Neural progenitor cell (in vitro differentiated cells): ENCODE results near the gene OR2T10. TPM values are rescaled to one million over a fixed set of nuclear protein-coding genes. Genes with fewer than 3 reads are reported as not detected.

Experiments used
- DNase-seq: peaks from one replicate; pipeline ENCODE4 v3.0.0-alpha.2; 2016; ENCODE audit warnings: low spot score
- H2AFZ ChIP-seq: fragments of 200-600 bp; sonication (generic); replicated peaks from 2 replicates; pipeline ENCODE4 v1.6.1; 2016; ENCODE audit warnings: antibody characterized with exemption
- H3F3A ChIP-seq: fragments of 200-600 bp; sonication (generic); 2 replicates; pipeline ENCODE4 v1.6.1; 2016; ENCODE audit warnings: antibody characterized with exemption, low read depth
- H3K27ac ChIP-seq: fragments of 200-600 bp; sonication (generic); 2 replicates; pipeline ENCODE4 v1.5.1; 2016; ENCODE audit warnings: mild to moderate bottlenecking
- H3K27me3 ChIP-seq: fragments of 200-600 bp; sonication (generic); 2 replicates; pipeline ENCODE4 v1.6.1; 2016; ENCODE audit warnings: mild to moderate bottlenecking, moderate library complexity
- H3K36me3 ChIP-seq: fragments of 200-600 bp; sonication (generic); 2 replicates; pipeline ENCODE4 v1.5.1; 2016
- H3K4me1 ChIP-seq: fragments of 200-600 bp; sonication (generic); 2 replicates; pipeline ENCODE4 v1.6.1; 2016; ENCODE audit warnings: mixed run types
- H3K4me2 ChIP-seq: fragments of 200-600 bp; sonication (generic); 2 replicates; pipeline ENCODE4 v1.6.1; 2016
- H3K4me3 ChIP-seq: fragments of 200-600 bp; sonication (generic); 2 replicates; pipeline ENCODE4 v1.5.1; 2016
- H3K79me2 ChIP-seq: fragments of 200-600 bp; sonication (generic); 2 replicates; pipeline ENCODE4 v1.6.1; 2016; ENCODE audit warnings: low read depth
- H3K9ac ChIP-seq: fragments of 200-600 bp; sonication (generic); 2 replicates; pipeline ENCODE4 v1.6.1; 2016
- H3K9me3 ChIP-seq: fragments of 200-600 bp; sonication (generic); 2 replicates; pipeline ENCODE4 v1.5.1; 2016; ENCODE audit warnings: low read depth
- H4K20me1 ChIP-seq: fragments of 200-600 bp; sonication (generic); 2 replicates; pipeline ENCODE4 v1.6.1; 2016; ENCODE audit warnings: low read depth
- H3K27ac Mint-ChIP-seq: 3 replicates; pipeline ENCODE4 v1.8.0; 2021; ENCODE audit warnings: mixed read lengths
- H3K27me3 Mint-ChIP-seq: 2 replicates; pipeline ENCODE4 v1.8.0; 2022; ENCODE audit warnings: low read depth, mild to moderate bottlenecking, inconsistent platforms, moderate library complexity, mixed read lengths; ENCODE audit not compliant: insufficient read depth
- H3K36me3 Mint-ChIP-seq: 3 replicates; pipeline ENCODE4 v1.8.0; 2021; ENCODE audit warnings: mixed read lengths
- H3K4me1 Mint-ChIP-seq: 3 replicates; pipeline ENCODE4 v1.8.0; 2021; ENCODE audit warnings: mixed read lengths
- H3K4me3 Mint-ChIP-seq: 3 replicates; pipeline ENCODE4 v1.8.0; 2021; ENCODE audit warnings: mild to moderate bottlenecking, moderate library complexity, mixed read lengths
- H3K9me3 Mint-ChIP-seq: 3 replicates; pipeline ENCODE4 v1.8.0; 2020; ENCODE audit warnings: mixed read lengths
- CTCF ChIP-seq: fragments of 200-600 bp; sonication (generic); IDR thresholded peaks from 2 replicates; pipeline ENCODE4 v1.5.1; 2017; ENCODE audit warnings: antibody characterized with exemption, mild to moderate bottlenecking
- EZH2 ChIP-seq: fragments of 200-600 bp; sonication (generic); IDR thresholded peaks from 2 replicates; pipeline ENCODE4 v1.6.1; 2017; ENCODE audit warnings: antibody characterized with exemption, mild to moderate bottlenecking, moderate library complexity
- EZH2phosphoT487 ChIP-seq: fragments of 200-600 bp; sonication (generic); IDR thresholded peaks from 2 replicates; pipeline ENCODE4 v1.6.1; 2017; ENCODE audit warnings: antibody characterized with exemption
- total RNA-seq: library from RNA; depleted of rRNA; stranded (reverse); fragments of >200 nt; gene quantifications from 2 replicates; pipeline ENCODE4 v1.2.3, GENCODE V29; 2015; ENCODE audit warnings: low replicate concordance

OR2T10 gene
- total RNA-seq, 1 donor from 2014 or later: not detected

- H3K9ac ChIP-seq: no peak overlapping the region
- H3K27me3 ChIP-seq: no peaks in the 10 kb centered on the region
- H3K36me3 ChIP-seq: no peaks in the 10 kb centered on the region
- DNase-seq: no peak
- H4K20me1 ChIP-seq: no peaks in the 10 kb centered on the region
- H3K27ac Mint-ChIP-seq: no peak overlapping the region
- H3K4me1 ChIP-seq: no peaks in the 10 kb centered on the region
- TF ChIP-seq CTCF (no peak), EZH2phosphoT487 (no peak), EZH2 (no peak)
- H3K27me3 Mint-ChIP-seq: no peaks in the 10 kb centered on the region
- no peak overlapping the region for H3K4me2 ChIP-seq
- H3K4me3 Mint-ChIP-seq: no peak overlapping the region
- H2AFZ ChIP-seq: no peak overlapping the region
- H3K9me3 ChIP-seq: peaks cover 54% of the 10 kb centered on the region
- no peaks in the 10 kb centered on the region for H3K4me1 Mint-ChIP-seq
- no peaks in the 10 kb centered on the region for H3K36me3 Mint-ChIP-seq
- H3K79me2 ChIP-seq: no peaks in the 10 kb centered on the region
- H3F3A ChIP-seq: no peaks in the 10 kb centered on the region
- no peak overlapping the region for H3K27ac ChIP-seq
- no peak overlapping the region for H3K4me3 ChIP-seq
- peaks cover 5% of the 10 kb centered on the region for H3K9me3 Mint-ChIP-seq
These were observed 1.9 kb upstream of the OR2T10 start for GRCh38 chr1:248599396-248599795.

- H3K4me3 ChIP-seq: no peak overlapping the region
- peaks cover 10% of the 10 kb centered on the region for H3K9me3 Mint-ChIP-seq
- H3K4me1 Mint-ChIP-seq: no peaks in the 10 kb centered on the region
- H3K27me3 ChIP-seq: no peaks in the 10 kb centered on the region
- H4K20me1 ChIP-seq: no peaks in the 10 kb centered on the region
- no peak overlapping the region for H3K27ac Mint-ChIP-seq
- no peaks in the 10 kb centered on the region for H3K4me1 ChIP-seq
- no peak overlapping the region for H3K4me3 Mint-ChIP-seq
- no peak overlapping the region for H3K27ac ChIP-seq
- H3K36me3 ChIP-seq: no peaks in the 10 kb centered on the region
- peaks cover 43% of the 10 kb centered on the region for H3K9me3 ChIP-seq
- DNase-seq: no peak
- no peak overlapping the region for H3K4me2 ChIP-seq
- H3F3A ChIP-seq: no peaks in the 10 kb centered on the region
- H3K79me2 ChIP-seq: no peaks in the 10 kb centered on the region
- no peaks in the 10 kb centered on the region for H3K36me3 Mint-ChIP-seq
- H3K27me3 Mint-ChIP-seq: peaks cover 2% of the 10 kb centered on the region
- H2AFZ ChIP-seq: no peak overlapping the region
- H3K9ac ChIP-seq: no peak overlapping the region
- no peak for TF ChIP-seq EZH2phosphoT487
- no peak for TF ChIP-seq CTCF
- no peak for TF ChIP-seq EZH2
These were observed 885 bp downstream of the OR2T10 start for GRCh38 chr1:248596615-248597014.

GRCh38 chr1:248593226-248593625 lies 4.3 kb downstream of the OR2T10 start:
- Histone ChIP-seq H3K4me3 (no peak overlapping the region), H3K36me3 (no peaks in the 10 kb centered on the region), H3K4me1 (no peaks in the 10 kb centered on the region), H3F3A (no peaks in the 10 kb centered on the region), H2AFZ (no peak overlapping the region), H4K20me1 (no peaks in the 10 kb centered on the region), H3K4me2 (no peak overlapping the region), H3K9ac (no peak overlapping the region), H3K27me3 (no peaks in the 10 kb centered on the region), H3K9me3 (peaks cover 39% of the 10 kb centered on the region), H3K79me2 (no peaks in the 10 kb centered on the region), H3K27ac (no peak overlapping the region)
- H3K4me1 Mint-ChIP-seq: no peaks in the 10 kb centered on the region
- TF ChIP-seq CTCF (no peak), EZH2 (no peak), EZH2phosphoT487 (no peak)
- no peaks in the 10 kb centered on the region for H3K36me3 Mint-ChIP-seq
- no peak overlapping the region for H3K27ac Mint-ChIP-seq
- peaks cover 2% of the 10 kb centered on the region for H3K27me3 Mint-ChIP-seq
- peaks cover 7% of the 10 kb centered on the region for H3K9me3 Mint-ChIP-seq
- H3K4me3 Mint-ChIP-seq: no peak overlapping the region
- DNase-seq: no peak
